GM18505 (cell line): ENCODE measurements around the gene POU4F1.

Experiments used
- ATAC-seq: cut with Tn5 transposase; IDR thresholded peaks from one replicate; pipeline ENCODE4 v1.9.1; 2021; ENCODE audit not compliant: unreplicated experiment
- POLR2A ChIP-seq: IDR thresholded peaks from 4 replicates; pipeline ENCODE4 v1.6.1; 2011; ENCODE audit warnings: borderline replicate concordance; ENCODE audit not compliant: insufficient read depth, insufficient read length; ENCODE audit errors: extremely low read depth

Gene POU4F1

DNA sequence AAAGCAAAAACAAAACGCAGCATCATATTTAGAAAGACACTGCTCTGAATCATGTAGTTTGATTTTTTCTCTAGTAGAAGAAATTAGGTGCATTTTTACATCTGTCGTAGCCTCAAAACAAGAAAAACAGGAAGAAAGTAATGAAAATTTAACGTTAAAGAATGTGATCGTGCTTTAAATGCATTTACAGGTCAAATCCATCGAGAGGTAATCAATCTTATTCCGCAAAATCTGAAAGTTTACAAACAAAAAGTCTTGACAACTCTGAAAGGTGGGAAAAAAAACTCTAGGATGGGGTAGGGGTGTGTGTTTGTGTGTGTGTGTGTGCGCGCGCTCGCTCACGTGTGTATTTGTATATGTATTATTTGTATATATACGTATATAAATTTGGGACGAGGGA lies 10.2 kb downstream of the POU4F1 start:
- TF ChIP-seq POLR2A, result no peak

DNA sequence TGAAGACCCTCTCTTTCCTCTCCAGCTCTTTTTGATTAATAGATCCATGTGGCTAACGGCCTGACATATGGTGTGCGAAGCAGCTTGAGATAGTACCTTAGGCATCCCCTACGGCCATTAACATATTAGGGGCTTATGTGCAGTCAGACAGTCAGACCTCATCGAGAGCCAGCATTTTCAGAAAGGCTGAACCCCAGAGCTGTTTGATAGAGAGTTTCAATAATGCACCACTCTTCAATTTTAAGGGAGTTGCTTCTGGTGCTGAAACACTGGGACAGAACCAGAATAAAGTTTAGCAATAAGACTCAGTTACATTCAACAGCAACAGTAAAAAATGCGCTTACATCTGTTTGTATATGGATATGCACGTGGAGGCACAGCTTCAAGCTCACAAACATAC lies 10.8 kb downstream of the POU4F1 start:
- no peak for TF ChIP-seq POLR2A
- ATAC-seq, result no peak

More for the DNA sequence above, 10.2 kb downstream of the POU4F1 start:
- no peak for ATAC-seq

DNA sequence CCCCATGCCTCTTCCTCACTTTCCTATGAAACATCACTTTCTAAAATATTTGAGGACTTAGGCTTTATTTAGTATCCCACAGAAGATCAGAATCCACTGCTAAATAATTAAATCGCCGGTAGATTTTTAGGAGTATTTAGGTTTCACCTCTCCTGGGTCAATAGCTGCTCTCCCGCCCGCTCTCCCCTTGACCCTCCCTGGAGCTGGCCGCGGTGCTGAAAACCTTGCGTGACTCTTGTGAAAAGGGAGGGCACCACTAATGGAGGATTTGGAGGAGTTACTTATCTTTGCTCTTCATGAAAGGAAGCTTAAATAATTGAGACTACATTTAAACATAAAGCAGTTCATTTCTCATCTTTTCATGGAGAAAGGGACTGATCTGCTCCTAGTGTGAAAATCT lies 14.1 kb downstream of the POU4F1 start:
- no peak for ATAC-seq
- no peak for TF ChIP-seq POLR2A

DNA sequence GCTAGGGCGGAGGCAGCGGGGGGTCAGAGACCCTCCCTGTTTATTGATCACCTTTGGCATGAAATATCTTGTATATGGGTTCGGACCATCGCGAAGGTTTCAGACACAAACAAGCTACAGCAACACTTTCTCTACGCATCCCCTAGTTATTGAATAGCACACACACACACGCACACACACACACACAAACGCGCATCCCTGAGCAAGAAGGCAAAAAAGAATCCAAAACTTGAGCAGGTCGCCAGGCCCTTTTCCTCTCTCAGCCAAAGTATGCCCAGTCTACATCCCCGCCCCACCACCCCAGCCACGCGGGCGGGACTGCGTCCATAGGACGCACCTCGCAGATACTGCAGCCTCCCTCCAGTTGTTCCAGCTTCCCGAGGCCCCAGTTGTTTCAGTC lies 16.0 kb downstream of the POU4F1 start:
- TF ChIP-seq POLR2A, result no peak

DNA sequence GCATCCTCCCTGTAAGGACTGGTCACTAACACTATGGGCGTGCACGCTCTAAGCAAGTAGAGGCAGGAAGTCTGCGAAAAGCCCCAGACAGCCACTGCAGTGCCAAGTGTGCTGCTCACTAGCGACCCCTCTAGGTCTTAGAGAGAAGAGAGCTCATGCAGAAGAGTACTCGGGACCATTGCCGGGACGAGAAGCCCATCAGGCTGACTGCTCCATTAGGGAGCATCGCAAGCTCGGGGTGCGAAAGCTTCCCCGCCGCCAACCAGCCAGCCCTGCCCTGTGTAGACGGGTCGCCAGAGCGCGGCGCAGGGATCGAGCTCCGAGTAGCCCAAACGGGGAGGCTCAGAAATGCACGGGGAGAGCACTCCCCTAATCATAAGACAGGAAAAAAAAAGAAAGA lies 16.6 kb downstream of the POU4F1 start:
- no peak for ATAC-seq
- no peak for TF ChIP-seq POLR2A

More for the DNA sequence above, 16.0 kb downstream of the POU4F1 start:
- ATAC-seq, result no peak

DNA sequence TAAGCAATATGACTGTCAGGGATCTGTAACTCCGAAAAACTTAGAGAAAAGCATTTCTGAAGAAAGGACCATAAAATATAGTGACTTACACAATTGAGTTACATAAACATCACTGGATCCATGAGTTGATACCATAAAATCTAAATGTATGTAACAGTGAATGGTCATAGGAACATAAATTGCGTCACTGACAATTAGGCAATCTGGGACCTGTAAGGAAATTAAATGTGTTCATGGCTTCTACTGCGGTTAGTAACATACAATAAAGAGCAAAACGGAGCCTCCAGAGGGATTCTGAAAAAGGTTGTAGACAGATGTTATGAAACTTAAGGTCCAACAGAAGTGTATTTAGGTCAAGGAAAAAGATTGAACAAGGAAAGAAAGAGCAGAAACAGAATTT lies 27.1 kb downstream of the POU4F1 start:
- no peak for ATAC-seq
- no peak for TF ChIP-seq POLR2A

DNA sequence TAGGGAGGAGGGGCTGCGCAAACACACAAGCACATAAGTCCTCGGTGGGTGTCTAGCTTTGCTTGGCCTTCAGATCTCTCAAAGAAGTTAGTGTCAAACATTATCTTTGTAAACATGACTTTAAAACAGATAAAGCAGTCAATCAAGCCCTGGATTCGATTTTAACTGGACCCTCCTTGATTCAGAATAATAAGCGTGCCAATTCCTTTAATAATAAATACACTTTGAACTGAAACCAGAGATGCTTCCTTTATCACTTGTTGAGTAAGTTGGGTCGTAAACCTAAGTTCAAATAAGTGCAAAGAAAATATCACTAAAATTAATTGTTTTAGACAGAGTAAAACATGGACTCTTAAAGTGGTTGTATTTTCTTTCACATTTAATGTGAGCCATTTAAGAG lies 30.9 kb downstream of the POU4F1 start:
- no peak for ATAC-seq
- TF ChIP-seq POLR2A, result no peak

DNA sequence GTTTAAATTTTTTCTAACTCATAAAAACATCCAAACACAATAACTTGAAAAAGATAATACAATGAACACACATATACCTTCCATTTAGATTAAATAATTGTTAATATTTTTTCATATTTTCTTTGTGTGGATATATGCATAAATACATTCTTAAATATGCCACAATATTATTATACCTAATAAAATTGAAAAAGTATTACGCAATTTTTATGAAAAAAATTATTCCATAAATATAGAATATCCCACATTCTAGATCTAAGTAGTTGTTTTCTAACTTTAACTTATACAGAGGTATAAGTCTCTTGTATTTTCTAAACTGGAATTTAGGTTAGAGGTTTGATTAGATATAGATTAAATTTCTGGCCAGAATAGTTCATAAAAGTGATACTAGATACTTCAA lies 34.3 kb downstream of the POU4F1 start:
- ATAC-seq, result no peak

DNA sequence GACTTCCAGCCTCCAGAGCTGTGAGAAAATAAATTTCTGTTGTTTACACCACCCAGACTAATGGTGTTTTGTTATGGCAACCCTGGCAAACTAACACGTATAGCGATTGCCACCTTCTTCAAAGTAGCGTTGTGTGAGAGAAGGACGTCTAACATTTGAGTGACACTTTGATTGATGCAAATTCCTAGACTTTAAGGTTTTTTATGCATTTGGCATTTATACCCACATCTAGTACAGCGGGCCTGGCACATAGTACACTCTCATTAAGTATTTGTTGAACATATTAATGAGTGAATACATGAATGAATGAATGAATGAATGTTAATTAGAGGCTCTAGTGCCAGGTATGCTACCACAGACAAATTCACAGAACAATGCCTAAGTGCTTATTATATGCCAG lies 36.7 kb downstream of the POU4F1 start:
- no peak for TF ChIP-seq POLR2A
- ATAC-seq, result no peak

More for the DNA sequence above, 34.3 kb downstream of the POU4F1 start:
- TF ChIP-seq POLR2A, result no peak

DNA sequence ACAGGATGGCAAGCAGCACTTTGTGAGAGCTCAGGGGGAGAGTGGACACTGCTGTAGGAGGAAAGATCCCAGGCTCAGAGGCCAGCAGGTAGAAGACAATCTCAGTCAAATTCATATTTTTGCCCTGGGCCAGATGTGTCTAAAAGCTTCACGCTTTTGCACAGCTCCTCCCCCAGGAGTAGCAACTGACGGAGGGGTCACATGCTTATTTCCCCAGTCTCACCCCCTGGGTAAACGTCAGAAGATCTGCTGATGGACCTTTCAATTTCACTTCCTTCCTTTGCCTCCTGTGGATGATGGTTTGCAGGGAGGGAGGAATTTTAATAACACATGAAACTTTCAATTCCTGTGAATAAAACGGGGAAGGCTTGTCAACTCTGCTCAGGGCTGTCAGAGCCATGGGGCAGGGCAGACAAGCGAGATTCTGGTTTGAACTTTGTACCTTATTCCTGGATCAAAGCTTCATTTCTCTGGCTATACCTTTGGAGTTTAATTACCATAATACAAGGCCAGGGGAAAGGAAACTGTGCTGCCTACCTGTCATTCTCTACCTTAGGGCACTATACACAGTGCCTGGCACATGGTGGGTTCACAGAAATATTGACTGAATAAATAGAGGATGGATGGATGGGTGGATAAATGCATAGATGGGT lies 41.0 kb downstream of the POU4F1 start:
- TF ChIP-seq POLR2A, result no peak
- no peak for ATAC-seq
